Measurements from ENCODE around the gene RAN. TPM values are rescaled to one million over a fixed set of nuclear protein-coding genes. Genes with fewer than 3 reads are reported as not detected.
A peak's percentile ranks its signal among the peaks of the same experiment; 100 is the strongest.
"Not testable (repeated sequence)": the region's sequence is repeated elsewhere in the genome, so short reads cannot be mapped to it uniquely, and the experiment has no call there.

RAN gene
- polyA plus RNA-seq, 4 donors, result 425 to 703 (median 612) TPM

DNA sequence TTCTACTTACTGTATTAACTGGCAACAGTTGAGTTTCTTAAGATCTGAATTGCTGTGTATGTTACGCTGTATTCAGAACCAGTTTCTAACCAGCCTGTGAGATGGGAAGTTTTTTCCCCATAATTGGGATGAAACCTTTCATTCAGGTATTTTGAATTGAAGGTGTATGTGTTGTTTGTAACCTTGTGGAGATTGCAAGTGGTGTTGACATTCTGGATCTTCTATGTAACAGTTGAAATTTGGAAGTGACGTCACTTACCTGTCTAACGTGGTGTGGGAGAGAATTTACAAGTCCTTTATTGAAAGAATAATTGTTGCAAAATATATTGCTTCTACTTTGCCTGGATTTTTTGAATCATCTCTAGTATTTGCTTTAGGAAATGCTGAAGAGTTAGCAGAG, 5.5 kb downstream of the RAN start:
- no peak for DNase-seq (ENCODE audit: low read depth in 4 of 4, low spot score in 3 of 4)

DNA sequence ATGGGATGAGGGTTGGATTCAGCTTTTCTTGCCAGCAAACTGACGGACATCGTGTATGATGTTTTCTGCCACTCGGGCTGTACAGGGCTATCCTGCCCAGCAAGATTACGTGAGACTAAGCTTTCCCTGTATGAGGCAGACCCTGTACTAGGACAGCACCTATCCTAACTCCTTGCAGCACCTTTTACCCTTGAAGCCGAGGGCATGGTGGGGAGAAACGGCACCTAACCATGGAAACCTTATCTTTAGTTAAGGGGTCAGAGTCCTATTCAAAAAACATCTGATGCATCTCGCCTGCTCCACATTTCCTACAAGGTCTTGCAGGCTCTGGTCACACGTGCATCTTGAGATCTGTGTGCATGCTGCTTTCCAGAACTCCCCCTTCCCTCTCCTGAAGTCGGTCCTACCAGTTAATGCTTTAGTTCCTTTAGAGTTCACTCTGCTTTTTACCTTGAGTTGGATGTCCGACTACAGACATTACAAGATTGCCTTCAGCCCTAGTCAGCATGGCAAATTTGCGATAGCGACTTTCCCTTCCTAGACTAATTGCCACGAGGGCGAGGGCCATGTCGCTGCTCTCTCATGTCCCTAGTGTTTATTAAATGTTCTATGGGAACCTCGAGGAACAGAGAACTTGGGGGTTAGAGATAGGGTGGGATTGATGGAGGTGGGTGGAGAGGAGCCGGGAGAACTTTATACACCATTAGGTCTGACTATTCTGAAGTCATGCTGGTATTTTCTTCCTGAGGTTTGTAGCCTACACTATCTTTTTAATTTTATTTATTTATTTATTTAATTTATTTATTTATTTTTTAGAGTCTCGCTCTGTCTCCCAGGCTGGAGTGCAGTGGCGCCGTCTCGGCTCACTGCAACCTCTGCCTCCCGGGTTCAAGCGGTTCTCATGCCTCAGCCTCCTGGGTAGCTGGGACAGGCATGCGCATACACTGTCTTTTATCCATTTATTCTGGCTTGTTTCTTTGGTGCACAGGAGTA, 6.6 kb downstream of the RAN start:
- DNase-seq (ENCODE audit: low read depth in 4 of 4, low spot score in 3 of 4), result no peak

DNA sequence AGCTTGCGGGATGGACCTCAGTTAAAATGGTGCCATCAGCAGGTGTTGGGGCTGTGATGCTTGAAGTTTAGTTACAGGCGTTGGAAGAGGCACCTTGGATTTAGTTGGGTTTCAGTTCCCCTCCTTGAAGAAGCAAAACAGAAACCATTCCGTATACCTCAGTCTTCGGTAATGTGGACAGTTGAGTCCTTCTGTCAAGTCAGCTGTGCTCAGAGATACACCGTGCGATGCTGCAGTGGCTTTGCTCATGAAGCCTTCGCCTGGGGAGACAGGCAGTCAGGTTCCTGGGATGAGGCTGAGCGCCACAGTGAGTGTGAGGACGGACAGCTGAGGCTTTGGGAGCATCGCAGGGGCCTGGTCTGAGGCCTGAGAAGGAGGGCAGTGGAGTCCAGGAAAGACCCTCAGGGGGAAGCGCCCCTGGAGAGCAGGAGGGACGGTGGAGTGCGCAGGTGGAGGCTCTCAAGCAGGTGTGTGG, 7.4 kb downstream of the RAN start:
- no peak for DNase-seq (ENCODE audit: low read depth in 4 of 4, low spot score in 3 of 4)

DNA sequence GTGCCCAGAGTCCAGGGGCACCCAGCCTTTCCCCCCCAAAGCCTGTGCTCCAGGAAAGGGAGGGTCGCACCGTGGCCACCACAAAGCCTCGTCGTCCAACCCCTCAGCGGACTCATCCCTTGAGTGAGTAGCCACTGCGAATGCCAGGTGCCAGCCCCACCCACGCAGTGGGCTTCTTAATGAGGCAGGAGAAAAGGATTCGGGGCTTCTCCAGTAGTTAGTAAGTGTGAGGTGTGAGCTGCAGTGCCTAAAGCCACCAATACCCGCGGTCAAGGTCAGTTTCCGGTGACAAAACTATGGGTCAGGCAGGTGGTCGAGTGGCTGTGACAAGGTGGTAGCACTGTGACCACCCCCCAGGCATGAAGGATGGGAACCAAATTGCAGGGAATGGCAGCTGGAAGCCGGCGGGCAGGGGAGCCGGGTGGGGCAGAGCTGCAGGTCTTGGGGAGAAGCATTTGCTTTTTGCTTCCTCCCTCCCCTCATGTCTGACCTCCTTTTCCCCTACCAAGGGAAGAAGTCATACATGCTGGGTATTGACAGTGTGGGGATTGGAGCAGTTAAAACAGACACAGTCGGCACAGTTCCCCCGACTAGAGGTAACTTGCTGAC, 8.0 kb downstream of the RAN start:
- no peak for DNase-seq (ENCODE audit: low read depth in 4 of 4, low spot score in 3 of 4)

DNA sequence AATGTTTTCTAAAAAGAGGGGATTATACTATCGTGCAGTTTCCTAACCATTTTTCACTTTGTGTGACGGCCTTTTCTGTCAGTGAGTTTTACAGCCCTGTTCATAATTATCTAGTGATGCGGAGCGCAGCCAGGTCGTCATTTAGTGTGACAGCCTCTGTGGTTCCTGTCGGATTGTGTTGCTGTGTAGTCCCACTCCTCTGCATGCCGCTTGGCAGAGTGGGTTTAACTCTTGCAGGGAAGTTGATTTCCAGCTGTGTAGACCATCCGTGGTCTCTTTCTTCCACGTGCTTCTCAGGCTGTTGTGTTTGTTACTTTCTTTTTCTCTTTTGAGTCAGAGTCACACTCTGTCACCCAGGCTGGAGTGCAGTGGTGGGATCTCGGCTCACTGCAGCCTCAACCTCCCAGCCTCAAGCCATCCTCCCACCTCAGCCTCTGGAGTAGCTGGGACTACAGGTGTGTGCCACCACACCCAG, 8.6 kb downstream of the RAN start:
- DNase-seq (ENCODE audit: low read depth in 4 of 4, low spot score in 3 of 4), result no peak

DNA sequence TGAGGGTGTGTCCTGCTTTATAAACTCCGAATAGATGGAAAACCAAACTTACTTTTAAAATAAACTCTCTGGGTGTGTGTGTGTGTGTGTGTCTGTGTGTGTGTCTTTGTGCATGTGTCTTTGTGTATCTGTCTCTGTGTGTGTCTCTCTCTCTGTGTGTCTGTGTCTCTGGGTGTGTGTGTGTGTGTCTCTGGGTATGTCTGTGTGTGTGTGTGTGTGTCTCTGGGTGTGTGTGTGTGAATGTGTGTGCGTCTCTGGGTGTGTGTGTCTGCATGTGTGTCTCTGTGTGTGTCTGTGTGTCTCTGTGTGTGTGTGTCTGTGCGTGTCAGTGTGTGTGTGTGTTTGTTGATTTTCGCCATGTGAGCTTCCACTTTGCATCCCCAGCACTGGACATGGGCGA, 9.2 kb downstream of the RAN start:
- no peak for DNase-seq (ENCODE audit: low read depth in 4 of 4, low spot score in 3 of 4)

DNA sequence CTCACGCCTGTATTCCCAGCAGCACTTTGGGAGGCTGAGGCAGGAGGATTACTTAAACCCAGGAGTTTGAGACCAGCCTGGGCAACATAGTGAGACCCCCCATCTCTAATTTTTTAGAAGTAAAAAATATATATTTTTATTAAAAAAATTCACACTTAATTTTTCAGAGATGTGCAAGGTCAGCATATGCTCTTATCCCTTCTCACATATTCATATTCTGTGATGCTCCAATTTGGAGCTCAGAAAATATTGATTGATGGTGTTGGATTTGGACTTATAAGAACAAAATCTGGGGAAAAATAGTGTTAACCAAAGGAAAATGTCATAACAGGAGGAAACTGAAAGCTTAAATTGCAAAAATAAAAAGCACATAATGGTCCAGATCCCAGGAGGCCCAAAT, 9.7 kb downstream of the RAN start:
- no peak for DNase-seq (ENCODE audit: low read depth in 4 of 4, low spot score in 3 of 4)

DNA sequence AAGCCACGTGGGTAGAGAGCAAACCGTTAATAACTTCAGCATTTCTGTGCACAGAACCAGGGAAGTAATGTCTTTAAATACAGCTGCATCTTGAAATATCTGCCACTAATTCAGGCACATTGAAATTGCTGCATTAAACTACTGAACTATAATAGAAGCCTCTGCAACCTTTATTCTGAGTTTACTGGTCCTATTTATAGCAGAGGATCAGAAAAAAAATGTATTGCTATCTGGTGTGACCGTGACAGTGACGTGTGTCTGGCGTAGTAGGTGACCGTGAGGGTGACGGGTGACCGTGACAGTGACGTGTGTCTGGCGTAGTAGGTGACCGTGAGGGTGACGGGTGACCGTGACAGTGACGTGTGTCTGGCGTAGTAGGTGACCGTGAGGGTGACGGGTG, 15.3 kb downstream of the RAN start:
- DNase-seq (ENCODE audit: low read depth in 4 of 4, low spot score in 3 of 4), result not testable (repeated sequence)

DNA sequence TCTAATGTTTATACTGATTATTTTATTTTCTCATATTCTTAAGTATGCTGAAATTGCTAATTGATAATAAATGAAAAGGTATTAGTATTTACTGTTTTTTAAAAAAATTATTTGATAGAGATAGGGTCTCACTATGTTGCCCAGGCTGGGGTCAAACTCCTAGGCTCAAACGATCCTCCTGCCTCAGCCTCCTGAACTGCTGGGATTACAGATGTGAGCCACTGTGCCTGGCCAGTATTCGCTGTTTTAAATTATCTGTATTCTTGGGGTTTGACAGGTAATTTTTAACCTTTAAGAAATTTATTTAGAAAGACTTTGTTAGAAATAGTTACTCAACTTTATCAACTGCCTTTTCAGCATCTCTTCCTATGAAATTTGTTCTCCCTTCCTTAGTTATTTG, 32.2 kb downstream of the RAN start:
- no peak for DNase-seq (ENCODE audit: low read depth in 4 of 4, low spot score in 3 of 4)

DNA sequence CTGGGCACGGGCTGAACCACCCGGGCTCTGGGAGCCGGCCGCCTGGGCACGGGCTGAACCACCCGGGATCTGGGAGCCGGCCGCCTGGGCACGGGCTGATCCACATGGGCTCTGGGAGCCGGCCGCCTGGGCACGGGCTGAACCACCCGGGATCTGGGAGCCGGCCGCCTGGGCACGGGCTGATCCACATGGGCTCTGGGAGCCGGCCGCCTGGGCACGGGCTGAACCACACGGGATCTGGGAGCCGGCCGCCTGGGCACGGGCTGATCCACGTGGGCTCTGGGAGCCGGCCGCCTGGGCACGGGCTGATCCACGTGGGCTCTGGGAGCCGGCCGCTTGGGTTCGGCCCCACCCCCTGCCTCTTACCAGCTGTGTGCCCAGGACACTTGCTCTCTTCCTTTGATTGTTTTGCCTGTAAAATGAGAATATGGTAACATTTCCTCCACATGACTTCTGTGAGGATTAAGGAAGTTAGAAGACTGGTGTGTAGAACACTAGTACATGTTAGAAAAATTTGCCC, 33.1 kb downstream of the RAN start:
- not testable (repeated sequence) for DNase-seq (ENCODE audit: low read depth in 4 of 4, low spot score in 3 of 4)

DNA sequence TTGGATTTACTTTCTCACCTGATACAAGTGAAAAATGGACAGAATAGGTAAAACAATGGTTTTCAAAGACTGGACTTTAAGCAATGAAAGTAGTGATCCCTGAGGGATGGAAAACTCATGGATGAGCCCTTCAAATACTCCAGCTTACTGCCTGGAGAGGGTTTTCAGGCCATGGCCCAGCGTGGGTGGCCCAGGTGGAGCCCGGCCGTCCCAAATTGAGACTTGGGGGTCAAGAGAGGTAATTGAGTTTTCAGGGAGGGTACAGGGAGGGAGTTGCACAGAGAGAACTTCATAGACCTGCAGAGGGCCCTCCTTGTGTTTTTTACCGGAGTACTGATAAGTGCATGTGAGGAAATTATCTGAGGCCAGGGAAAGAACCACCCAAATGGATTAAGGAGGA, 37.2 kb downstream of the RAN start:
- DNase-seq (ENCODE audit: low read depth in 4 of 4, low spot score in 3 of 4), result no peak

DNA sequence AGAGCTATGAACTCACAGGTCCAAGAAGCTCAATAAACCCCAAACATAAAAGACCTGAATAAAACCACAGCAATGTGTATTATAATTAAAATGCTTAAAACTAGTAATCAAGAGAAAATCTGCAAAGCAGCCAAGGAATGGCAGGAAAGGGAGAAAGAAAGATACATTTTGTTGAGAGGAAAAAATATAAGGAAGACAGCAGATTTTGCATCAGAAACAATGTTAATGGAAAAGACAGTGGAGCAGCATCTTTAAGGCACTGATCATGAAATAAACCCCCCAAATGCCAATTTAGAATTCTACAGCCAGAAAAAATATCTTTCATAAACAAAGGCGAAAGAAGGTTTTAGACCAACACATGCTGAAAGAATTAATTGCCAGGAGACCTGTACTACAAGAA, 39.3 kb downstream of the RAN start:
- no peak for DNase-seq (ENCODE audit: low read depth in 4 of 4, low spot score in 3 of 4)

DNA sequence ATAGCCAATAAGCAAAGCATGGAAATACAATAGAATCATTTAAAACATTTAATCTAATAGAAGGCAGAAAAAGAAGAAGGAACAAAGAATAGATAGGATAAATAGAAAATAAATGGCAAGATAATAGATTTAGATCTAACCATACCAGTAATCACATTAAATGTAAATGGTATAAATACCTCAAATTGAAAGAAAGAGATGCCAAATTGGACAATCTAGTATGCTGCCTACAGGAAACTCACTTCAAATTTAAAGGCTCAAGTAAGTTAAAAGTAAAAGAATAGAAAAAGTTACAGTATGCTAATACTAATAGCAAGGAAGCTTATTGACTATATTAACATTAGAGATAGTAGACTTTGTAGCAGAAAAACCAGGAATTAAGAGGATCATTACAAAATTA, 40.1 kb downstream of the RAN start:
- no peak for DNase-seq (ENCODE audit: low read depth in 4 of 4, low spot score in 3 of 4)

DNA sequence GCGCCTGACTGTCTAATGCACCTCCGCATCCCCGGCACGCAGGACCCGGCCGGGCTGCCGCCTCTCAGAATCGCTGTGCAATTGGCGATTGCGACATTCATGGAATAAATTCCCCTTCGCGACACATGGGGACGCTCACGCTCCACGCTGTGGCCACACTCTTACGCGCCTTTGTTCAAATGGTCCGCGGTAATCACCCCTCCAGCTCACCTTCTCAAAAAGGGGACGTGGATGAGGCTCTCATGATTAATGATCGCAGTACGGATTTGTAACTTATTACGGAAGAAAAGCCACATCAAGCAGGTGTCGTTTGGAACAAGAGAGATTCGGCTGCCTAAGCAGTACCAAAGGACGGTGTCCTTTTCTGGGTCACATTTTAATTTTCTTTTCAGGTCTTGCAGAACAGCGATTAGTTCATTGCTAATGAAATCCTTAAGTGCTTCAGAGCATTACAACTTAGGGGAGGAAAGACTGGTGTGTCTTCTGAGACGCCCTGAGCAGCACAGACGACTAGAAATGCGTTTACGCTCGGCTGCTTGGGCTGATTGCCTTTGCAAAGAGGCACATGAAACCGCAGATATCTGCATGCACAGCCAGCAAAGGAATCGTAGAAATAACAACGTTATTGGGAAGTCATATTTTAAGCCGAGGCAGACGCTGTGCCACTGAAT, 44.5 kb downstream of the RAN start:
- DNase-seq (ENCODE audit: low read depth in 4 of 4, low spot score in 3 of 4), result peak; percentile 45 to 69 (median 55)

DNA sequence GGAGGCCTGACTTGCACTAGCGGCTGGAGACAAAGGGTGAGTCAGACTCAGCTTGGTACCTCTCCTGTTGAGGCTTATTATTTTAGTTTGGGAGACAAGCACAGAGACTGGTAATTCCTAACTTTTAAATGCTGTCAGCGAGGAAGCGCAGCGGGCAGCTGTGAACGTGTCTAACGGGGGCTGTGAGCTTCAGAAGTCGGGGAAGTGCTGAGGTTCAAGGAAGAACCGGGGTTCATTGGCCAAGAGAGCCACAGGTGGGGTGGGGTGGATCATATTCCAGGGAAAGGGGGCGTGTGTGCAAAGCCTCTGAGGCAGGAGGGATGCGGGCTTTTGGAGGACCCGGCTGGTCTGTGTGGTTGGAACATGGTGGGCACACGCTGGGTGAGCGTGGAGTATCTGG, 45.7 kb downstream of the RAN start:
- no peak for DNase-seq (ENCODE audit: low read depth in 4 of 4, low spot score in 3 of 4)

DNA sequence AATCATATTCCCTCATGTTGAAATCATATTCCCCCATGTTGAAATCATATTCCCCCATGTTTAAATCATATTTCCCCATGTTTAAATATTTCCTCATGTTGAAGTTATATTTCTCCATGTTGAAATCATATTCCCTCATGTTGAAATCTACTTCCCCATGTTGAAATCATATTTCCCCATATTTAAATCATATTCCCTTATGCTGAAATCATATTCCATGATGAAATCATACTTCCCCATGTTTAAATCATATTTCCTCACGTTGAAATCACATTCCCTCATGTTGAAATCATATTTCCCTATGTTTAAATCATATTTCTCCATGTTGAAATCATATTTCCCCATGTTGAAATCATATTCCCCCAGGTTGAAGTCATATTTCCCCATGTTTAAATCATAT, 47.2 kb downstream of the RAN start:
- no peak for DNase-seq (ENCODE audit: low read depth in 4 of 4, low spot score in 3 of 4)

DNA sequence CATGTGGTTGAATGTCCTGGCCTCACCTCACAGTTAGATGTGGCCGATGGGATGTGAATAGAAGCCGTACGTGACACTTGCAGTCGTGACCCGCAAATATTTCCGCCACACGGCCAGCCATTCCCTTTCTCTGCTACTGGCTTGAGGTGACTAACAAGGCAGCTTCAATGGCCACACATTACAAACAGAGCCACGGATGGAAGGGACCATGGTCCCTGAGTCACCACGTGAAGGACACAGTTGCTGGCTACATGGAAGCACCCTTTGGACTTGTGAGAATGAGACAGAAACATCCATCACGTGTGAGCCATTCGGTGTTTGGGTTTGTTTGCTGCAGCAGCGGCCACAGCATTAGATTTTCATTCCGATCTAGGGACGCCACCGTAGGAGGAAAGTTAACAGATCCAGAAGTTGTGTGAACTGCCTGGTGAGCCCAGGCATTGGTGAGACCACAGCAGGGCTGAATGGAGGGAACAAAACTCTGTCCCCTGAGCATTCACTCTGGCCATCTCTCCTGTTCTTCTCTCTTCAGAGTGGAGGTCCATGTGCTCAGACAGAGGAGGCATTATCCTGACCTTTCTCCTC, 48.3 kb downstream of the RAN start:
- no peak for DNase-seq (ENCODE audit: low read depth in 4 of 4, low spot score in 3 of 4)

DNA sequence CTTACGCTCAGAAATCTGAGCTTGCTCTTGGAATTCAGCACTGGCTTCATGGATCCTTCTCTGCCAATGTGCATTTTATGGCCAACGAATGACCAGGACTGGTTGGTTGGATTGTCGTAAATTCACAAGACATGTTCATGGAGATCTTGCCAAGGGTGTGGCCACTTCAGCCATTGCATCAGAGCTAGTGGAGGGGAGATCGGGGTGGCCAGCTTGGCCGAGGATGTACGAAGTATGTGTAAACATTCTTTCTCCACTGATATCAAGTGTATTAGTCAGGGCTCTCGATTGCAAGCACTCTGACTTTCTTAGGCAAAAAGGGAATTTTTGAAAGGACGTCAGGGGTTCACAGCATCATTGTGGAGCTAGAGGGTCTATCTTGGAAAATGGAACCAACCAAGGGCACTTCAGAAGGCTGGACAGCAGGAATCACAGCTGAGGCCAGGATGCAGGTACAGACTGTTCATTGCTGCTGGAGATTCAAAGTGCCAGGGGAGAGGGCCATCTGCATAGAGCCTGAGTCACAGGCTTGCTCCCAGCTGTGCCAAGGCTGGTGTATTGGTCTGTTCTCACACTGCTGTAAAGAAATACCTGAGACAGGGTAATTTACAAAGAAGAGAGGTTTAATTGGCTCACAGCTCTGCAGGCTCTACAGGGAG, 49.0 kb downstream of the RAN start:
- no peak for DNase-seq (ENCODE audit: low read depth in 4 of 4, low spot score in 3 of 4)

DNA sequence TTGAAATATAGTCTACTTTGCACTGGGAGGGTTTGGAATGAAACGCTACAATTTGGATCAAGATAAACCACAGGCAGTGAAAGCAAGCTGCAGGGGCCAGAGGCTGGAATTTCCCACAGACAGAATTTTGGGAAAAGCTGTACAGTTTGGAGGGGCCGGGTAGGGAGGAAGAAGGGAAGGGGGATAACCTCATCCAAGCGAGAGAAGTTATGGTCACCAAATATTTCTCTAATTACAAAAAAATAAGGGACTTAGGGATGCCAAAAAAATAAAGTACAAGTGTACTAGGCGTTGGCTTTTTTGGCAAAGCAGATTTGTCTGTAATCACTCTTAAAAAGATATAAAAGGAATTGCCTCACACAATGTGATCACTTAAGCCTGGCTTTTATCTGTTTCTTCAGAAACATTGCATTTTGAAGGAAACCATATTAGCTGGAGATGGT, 50.7 kb downstream of the RAN start:
- DNase-seq (ENCODE audit: low read depth in 4 of 4, low spot score in 3 of 4), result no peak

Measured in left renal pelvis (tissue), 4 donors.